ENCODE data around the gene ZNF835.

The ZNF835 gene

DNA sequence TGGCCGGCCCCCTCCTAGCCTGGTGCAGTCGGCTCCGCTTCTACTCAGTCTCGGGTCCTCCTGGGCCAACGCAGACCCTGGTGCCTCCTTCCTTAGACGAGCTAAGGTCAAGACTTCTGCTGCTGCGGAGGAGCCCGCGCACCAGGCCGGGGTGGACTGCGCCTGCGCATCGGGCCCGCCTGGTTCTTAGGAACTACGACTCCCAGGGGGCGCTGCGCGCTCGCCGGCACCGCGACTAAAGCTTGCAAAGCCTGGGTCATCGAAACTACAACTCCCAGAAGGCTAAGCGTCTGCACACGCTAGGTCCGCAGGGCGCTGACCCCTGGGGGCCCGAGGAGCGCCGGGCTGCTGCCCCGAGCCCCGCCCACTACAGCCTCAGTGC lies at the start of gene ZNF835:
Gene ZNF835, minus strand, starts transcription at position 145 of the 382 bp plus-strand sequence. CDS start 6,559 bp downstream, outside the sequence.
- Histone ChIP-seq H3F3A (ENCODE audit: insufficient read depth, low read length) (no peaks in the 10 kb centered on the region), H3K9ac (ENCODE audit: low read length) (no peak within 1 kb of the TSS), H3K4me2 (ENCODE audit: low read length) (no peak within 1 kb of the TSS), H4K20me1 (ENCODE audit: insufficient read depth, low read length) (no peaks in the 10 kb centered on the region), H3K9me2 (ENCODE audit: low read depth, low read length) (no peaks in the 10 kb centered on the region), H3K9me3 (ENCODE audit: low read length) (no peaks in the 10 kb centered on the region), H3K4me3 (ENCODE audit: low read depth, low read length, poor library complexity, severe bottlenecking) (no peak within 1 kb of the TSS), H3K4me1 (ENCODE audit: insufficient read depth, low read length, severe bottlenecking) (no peaks in the 10 kb centered on the region), H2AFZ (ENCODE audit: low read length) (no peak within 1 kb of the TSS), H3K36me3 (ENCODE audit: insufficient read depth, low read length) (no peaks in the 10 kb centered on the region), H3K79me2 (ENCODE audit: insufficient read depth, low read length) (no peaks in the 10 kb centered on the region), H3K27me3 (ENCODE audit: insufficient read depth, low read length) (no peaks in the 10 kb centered on the region), H3K27ac (ENCODE audit: low read depth, low read length, poor library complexity, severe bottlenecking) (no peak within 1 kb of the TSS)
- TF ChIP-seq, protein P1, sequence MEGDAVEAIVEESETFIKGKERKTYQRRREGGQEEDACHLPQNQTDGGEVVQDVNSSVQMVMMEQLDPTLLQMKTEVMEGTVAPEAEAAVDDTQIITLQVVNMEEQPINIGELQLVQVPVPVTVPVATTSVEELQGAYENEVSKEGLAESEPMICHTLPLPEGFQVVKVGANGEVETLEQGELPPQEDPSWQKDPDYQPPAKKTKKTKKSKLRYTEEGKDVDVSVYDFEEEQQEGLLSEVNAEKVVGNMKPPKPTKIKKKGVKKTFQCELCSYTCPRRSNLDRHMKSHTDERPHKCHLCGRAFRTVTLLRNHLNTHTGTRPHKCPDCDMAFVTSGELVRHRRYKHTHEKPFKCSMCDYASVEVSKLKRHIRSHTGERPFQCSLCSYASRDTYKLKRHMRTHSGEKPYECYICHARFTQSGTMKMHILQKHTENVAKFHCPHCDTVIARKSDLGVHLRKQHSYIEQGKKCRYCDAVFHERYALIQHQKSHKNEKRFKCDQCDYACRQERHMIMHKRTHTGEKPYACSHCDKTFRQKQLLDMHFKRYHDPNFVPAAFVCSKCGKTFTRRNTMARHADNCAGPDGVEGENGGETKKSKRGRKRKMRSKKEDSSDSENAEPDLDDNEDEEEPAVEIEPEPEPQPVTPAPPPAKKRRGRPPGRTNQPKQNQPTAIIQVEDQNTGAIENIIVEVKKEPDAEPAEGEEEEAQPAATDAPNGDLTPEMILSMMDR (IDR thresholded peaks at IDR 0.05; ENCODE audit: low read length), result no peak
- no peak for TF ChIP-seq EZH2 (IDR thresholded peaks at IDR 0.05; ENCODE audit: borderline replicate concordance, low read length)

GRCh38 chr19:56720281-56720680 lies 48.7 kb upstream of the ZNF835 start:
- H3K79me2 ChIP-seq (ENCODE audit: insufficient read depth, low read length), result no peaks in the 10 kb centered on the region
- H3K4me1 ChIP-seq (ENCODE audit: insufficient read depth, low read length, severe bottlenecking), result no peaks in the 10 kb centered on the region
- H3K36me3 ChIP-seq (ENCODE audit: insufficient read depth, low read length), result no peaks in the 10 kb centered on the region
- H3K4me2 ChIP-seq (ENCODE audit: low read length), result no peak overlapping the region
- no peaks in the 10 kb centered on the region for H3K9me2 ChIP-seq (ENCODE audit: low read depth, low read length)
- TF ChIP-seq, protein P1 (IDR thresholded peaks at IDR 0.05; ENCODE audit: low read length), result no peak
- TF ChIP-seq EZH2 (IDR thresholded peaks at IDR 0.05; ENCODE audit: borderline replicate concordance, low read length), result no peak
- H3K9me3 ChIP-seq (ENCODE audit: low read length), result no peaks in the 10 kb centered on the region
- no peaks in the 10 kb centered on the region for H4K20me1 ChIP-seq (ENCODE audit: insufficient read depth, low read length)
- H3K9ac ChIP-seq (ENCODE audit: low read length), result no peak overlapping the region
- no peak overlapping the region for H2AFZ ChIP-seq (ENCODE audit: low read length)
- H3K27ac ChIP-seq (ENCODE audit: low read depth, low read length, poor library complexity, severe bottlenecking), result no peak overlapping the region
- H3K4me3 ChIP-seq (ENCODE audit: low read depth, low read length, poor library complexity, severe bottlenecking), result no peak overlapping the region
- no peaks in the 10 kb centered on the region for H3K27me3 ChIP-seq (ENCODE audit: insufficient read depth, low read length)
- H3F3A ChIP-seq (ENCODE audit: insufficient read depth, low read length), result no peaks in the 10 kb centered on the region

DNA sequence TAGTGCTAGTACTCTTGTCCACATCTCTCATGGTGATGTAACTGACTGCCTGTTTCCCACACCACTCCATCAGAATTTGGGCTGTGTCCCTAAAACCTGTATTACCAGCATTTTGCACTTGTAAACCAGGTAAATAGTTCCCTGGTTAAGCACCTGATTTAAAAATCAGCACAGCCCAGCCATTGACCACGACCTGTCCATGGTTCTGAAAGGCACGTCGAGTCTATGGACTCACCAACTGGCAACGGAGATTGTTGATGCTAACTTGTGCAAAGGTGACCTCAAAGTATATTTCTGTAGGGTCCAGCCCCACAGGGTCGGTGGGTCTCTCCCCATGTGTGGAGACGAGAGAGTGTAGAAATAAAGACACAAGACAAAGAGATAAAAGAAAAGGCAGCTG lies 46.7 kb upstream of the ZNF835 start:
- Histone ChIP-seq H3K36me3 (ENCODE audit: insufficient read depth, low read length) (no peaks in the 10 kb centered on the region), H3K27me3 (ENCODE audit: insufficient read depth, low read length) (no peaks in the 10 kb centered on the region), H3K27ac (ENCODE audit: low read depth, low read length, poor library complexity, severe bottlenecking) (no peak overlapping the region), H3K9ac (ENCODE audit: low read length) (no peak overlapping the region), H3F3A (ENCODE audit: insufficient read depth, low read length) (no peaks in the 10 kb centered on the region), H3K4me2 (ENCODE audit: low read length) (no peak overlapping the region), H3K4me1 (ENCODE audit: insufficient read depth, low read length, severe bottlenecking) (no peaks in the 10 kb centered on the region), H3K79me2 (ENCODE audit: insufficient read depth, low read length) (no peaks in the 10 kb centered on the region), H4K20me1 (ENCODE audit: insufficient read depth, low read length) (no peaks in the 10 kb centered on the region), H3K4me3 (ENCODE audit: low read depth, low read length, poor library complexity, severe bottlenecking) (no peak overlapping the region), H3K9me2 (ENCODE audit: low read depth, low read length) (no peaks in the 10 kb centered on the region), H2AFZ (ENCODE audit: low read length) (no peak overlapping the region), H3K9me3 (ENCODE audit: low read length) (no peaks in the 10 kb centered on the region)
- TF ChIP-seq, protein P1 (IDR thresholded peaks at IDR 0.05; ENCODE audit: low read length), result no peak
- TF ChIP-seq EZH2 (IDR thresholded peaks at IDR 0.05; ENCODE audit: borderline replicate concordance, low read length), result no peak
